Tibial nerve (tissue), 4 donors: ENCODE measurements around the gene TCF4.

Experiments
- EP300 ChIP-seq, 2 donors: sonication (generic); formaldehyde crosslinking; IDR thresholded peaks; one replicate each; pipeline ENCODE4 v1.6.1; 2017; ENCODE audit warnings: antibody characterized with exemption in 2 of 2, mild to moderate bottlenecking in 1 of 2
- TF ChIP-seq, protein P1 (sequence below), 5 experiments: fragments of 200-600 bp in 3 of 5; fragments of 450-650 bp in 2 of 5; sonication (generic) in 3 of 5; IDR thresholded peaks; one replicate each; pipeline ENCODE4 v1.5.1; 2016 to 2019; ENCODE audit warnings: antibody characterized with exemption in 5 of 5, mild to moderate bottlenecking in 3 of 5, moderate library complexity in 2 of 5

DNA sequence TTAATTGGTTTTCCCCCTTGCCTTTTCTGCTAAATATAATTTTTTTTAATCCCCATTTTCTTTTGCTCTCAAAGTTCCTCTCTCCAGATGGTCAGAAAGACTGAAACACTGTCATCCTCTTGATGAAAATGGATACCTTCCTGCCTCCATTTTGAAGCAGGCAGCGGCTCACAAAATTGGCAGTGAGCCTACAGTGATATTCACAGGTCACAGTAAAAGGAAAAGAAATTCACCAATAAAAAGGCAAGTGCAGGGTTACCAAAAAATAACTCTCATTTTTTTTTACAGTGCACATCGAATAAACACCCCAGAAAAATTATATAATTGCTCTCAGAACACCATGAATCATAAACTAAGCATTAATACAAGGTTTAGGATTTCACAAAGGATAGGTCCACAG is 307.5 kb downstream of the TCF4 start:
- TF ChIP-seq, protein P1, sequence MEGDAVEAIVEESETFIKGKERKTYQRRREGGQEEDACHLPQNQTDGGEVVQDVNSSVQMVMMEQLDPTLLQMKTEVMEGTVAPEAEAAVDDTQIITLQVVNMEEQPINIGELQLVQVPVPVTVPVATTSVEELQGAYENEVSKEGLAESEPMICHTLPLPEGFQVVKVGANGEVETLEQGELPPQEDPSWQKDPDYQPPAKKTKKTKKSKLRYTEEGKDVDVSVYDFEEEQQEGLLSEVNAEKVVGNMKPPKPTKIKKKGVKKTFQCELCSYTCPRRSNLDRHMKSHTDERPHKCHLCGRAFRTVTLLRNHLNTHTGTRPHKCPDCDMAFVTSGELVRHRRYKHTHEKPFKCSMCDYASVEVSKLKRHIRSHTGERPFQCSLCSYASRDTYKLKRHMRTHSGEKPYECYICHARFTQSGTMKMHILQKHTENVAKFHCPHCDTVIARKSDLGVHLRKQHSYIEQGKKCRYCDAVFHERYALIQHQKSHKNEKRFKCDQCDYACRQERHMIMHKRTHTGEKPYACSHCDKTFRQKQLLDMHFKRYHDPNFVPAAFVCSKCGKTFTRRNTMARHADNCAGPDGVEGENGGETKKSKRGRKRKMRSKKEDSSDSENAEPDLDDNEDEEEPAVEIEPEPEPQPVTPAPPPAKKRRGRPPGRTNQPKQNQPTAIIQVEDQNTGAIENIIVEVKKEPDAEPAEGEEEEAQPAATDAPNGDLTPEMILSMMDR (IDR thresholded peaks at IDR 0.05) = no peak
- TF ChIP-seq EP300 (IDR thresholded peaks at IDR 0.05) = no peak
